HG02938 (cell line): Measurements from ENCODE around the gene SYCP1.
"Not testable (repeated sequence)": the region's sequence is repeated elsewhere in the genome, so short reads cannot be mapped to it uniquely, and the experiment has no call there.

ENCODE experiments used
- ATAC-seq: cut with Tn5 transposase; IDR thresholded peaks from one replicate; pipeline ENCODE4 v1.9.1; 2021; ENCODE audit warnings: mild to moderate bottlenecking, moderate library complexity; ENCODE audit not compliant: unreplicated experiment

The SYCP1 gene

DNA sequence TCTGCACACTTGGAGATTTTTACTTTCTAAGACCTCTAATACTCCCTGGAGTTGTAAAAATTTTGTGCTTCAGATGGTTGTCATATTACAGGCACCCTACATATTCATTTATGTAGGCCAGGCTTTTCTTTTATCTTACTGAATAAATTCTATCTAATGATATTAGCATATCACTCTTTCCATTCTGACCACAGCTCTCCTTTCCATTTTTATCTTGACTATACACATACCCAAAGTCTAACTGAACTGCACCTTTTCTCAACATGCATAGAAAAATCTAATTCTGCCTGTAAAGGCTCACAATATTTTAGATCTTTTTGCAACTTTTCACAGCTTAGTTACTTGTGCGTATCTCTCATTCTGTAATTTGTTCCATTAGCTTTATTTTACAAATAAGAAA, 122.2 kb downstream of the SYCP1 start:
- ATAC-seq, result no peak

DNA sequence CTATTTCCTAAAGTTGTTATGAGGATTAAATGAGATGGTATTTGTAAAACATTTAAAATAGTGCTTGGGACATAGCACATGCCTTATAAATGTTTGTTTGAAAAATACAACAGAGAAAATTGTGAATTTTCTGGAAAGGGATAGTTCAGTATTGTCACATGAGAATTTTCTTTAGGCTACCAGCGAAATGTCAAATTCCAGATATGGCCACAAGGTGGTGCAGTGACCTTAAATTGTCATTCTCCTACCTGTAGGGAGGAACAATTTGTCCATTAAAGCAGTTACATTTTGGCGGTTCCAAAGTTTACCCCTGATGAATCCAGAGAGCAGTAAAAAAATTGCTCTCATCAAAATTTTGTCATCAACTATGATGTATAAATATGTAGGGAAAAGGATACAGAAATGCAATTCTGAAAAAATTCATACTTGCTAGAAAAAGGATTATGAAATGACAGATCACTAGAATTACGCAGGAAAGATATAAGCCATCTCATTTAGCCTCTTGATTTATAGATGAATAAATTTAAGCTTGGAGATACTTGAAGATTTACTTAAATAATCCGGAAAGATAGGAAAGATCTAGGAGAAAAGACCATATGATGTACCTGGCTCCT, 124.7 kb downstream of the SYCP1 start:
- no peak for ATAC-seq

GRCh38 chr1:114982251-114982650, 127.6 kb downstream of the SYCP1 start:
- no peak for ATAC-seq

DNA sequence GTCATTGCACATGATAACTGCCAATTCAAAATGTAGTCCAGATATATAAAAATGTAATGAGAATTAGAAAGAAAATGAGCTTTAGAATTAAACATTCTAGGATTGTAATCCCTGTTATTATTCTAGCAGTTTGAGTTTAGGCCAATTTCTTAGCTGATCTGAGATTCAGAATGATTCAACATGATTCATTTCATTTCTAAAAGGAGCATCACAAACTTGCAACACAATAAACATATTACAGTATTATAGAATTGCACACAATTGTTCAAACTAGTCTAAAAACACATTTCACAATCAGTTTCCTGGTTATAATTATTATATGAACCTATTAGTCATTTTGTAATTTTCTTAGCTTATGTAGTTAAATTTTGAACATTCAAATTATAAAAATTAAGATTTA, 131.6 kb downstream of the SYCP1 start:
- ATAC-seq, result no peak

GRCh38 chr1:114988095-114988494, 133.4 kb downstream of the SYCP1 start:
- ATAC-seq, result no peak

GRCh38 chr1:114997510-114998289, 143.0 kb downstream of the SYCP1 start:
- ATAC-seq, result no peak

GRCh38 chr1:115006191-115006590, 151.5 kb downstream of the SYCP1 start:
- ATAC-seq, result no peak

DNA sequence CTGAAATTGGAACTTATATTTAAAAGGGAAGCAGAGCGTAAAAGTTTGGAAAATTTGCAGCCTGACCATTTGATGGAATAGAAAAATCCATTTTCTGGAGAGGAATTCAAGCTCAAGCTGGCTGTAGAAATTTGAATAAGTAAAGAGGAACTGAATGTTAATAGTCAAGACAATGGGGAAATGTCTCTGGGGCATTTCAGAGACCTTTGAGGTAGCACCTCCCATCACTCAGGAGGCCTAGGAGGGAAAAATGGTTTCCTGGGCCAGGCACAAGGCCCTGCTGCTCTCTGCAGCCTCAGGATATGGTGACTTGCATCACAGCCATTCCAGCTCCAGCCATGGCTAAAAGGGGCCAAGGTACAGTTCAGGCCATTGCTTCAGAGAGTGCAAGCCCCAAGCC, 157.3 kb downstream of the SYCP1 start:
- ATAC-seq, result no peak

DNA sequence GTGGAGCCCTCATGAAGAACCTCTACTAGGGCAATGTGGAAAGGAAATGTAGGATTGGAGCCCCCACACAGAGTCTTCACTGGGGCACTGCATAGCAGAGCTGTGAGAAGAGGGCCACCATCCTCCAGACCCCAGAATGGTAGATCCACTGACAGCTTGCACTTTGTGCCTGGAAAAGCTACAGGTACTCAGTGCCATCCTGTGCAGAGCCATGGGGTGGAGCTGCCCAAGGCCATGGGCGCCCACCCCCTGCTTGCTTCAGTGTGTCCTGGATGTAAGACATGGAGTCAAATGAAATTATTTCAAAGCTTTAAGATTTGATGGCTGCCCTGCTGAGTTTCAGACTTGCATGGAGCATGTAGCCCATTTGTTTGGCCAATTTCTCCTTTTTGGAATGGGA, 157.8 kb downstream of the SYCP1 start:
- ATAC-seq, result no peak

DNA sequence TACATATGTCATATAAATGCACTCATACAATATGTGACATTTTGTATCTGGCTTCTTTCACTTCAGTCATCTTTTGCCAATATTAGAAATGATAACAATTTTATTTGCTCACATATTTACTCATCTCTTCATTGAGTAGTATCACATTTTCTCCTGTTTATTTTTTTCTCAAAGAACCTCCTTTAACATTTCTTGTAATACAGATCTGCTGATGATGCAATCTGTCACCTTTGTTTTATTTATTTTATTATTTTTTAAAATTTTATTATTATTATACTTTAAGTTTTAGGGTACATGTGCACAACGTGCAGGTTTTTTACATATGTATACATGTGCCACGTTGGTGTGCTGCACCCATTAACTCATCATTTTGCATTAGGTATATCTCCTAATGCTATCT, 159.1 kb downstream of the SYCP1 start:
- ATAC-seq, result no peak

DNA sequence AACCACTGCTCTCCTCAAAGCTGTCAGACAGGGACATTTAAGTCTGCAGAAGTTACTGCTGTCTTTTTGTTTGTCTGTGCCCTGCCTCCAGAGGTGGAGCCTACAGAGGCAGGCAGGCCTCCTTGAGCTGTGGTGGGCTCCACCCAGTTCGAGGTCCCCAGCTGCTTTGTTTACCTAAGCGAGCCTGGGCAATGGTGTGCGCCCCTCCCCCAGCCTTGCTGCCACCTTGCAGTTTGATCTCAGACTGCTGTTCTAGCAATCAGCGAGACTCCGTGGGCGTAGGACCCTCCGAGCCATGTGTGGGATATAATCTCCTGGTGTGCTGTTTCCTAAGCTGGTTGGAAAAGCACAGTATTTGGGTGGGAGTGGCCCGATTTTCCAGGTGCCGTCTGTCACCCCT, 164.9 kb downstream of the SYCP1 start:
- ATAC-seq, result not testable (repeated sequence)

- ATAC-seq, result no peak
Measured at GRCh38 chr1:115021145-115021544, 166.5 kb downstream of the SYCP1 start.

- no peak for ATAC-seq
Measured at GRCh38 chr1:115023593-115023992, 168.9 kb downstream of the SYCP1 start.

- ATAC-seq, result no peak
Measured at GRCh38 chr1:115029526-115029925, 174.9 kb downstream of the SYCP1 start, which contains the start of gene TSHB. Gene TSHB (plus strand): TSS chr1:115029826. CDS start chr1:115033363, 3,537 bp downstream.

GRCh38 chr1:115031595-115031994, 176.9 kb downstream of the SYCP1 start:
- ATAC-seq, result no peak

DNA sequence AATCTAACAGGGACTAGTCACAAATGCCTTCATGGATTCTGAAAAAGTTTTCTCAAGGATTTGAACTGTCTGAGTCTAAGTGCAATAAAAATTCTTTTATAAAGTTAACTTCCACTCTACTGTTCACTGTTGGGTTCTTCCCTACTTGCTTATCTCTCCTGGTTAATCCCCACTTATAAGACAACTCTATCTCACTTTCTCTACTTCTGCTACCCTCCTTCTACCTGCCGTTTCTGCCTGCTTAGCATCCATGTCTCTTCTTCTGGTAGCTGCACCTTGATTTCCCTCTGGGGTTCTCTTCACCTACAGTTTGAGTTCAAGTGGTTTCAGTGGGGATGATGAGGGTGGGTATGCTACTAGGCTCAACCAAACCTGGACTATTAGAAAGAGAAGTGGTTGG, 181.0 kb downstream of the SYCP1 start:
- ATAC-seq, result no peak

DNA sequence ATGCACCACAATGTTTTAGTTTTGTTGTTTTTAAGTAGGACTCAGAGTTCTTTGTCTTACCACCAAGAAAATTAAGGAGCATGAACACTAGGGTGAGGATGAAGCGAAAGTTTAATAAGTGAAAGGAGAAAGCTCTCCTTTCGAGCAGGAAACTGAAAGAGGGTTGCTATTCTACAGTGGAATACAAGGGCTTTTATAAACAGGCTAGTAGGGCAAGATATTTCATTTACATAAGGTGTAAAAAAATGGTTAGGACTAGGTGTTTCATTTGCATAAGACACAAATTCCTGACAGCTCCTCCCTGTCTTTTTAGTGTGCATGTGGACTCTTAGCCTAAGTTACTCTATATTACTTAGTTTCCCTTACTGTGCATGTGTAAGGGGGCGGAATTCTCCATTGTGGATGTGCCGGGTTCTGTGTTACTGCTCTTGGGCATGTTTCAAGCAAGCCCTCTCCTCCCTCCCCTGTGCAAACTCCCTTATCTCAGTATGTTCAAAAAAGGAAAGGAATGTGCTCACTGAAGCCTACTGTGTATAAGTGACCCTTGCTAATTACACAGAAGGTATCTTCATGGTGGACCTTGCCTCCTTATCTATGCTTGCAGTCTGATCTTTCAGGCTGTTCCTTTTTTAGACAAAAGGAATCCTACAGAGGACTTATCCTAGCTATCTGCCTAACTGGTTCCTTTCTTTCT, 182.3 kb downstream of the SYCP1 start:
- ATAC-seq, result no peak

DNA sequence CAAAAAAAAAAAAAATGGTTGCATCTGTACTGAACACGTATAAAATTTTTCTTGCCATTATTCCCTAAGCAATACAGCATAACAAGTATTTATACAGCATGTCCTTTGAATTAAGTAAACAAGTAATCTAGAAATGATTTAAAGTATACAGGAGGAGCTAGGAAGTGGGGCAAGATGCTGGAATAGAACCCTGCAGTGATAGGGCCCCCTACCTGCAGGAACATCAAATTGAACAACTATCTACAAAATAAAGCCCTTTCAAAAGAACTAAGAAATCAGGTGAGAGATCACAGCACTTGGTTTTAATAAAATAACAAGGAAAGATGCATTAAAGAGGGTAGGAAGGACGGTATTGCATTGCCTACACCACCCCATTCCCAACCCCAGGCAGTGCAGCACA, 185.8 kb downstream of the SYCP1 start:
- no peak for ATAC-seq

DNA sequence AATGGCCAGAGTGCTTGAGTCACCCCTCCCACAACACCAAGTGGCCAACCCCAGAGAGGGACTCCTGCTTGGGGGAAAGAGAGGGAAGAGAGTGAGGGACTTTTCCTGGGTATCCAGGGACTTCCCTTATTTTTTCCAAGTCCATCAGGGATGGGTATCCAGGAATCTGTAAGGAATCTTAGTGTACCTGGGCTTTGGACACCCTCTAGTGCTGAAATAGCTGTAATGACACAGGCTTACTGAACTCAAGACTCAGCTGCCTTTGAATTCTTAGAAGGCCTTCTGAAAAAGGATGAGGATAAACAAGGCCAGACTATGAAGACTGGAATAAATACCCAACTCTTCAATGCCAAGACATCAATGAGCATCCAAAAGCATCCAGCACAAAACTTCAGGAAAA, 187.0 kb downstream of the SYCP1 start:
- no peak for ATAC-seq
